Articular chondrocyte of knee joint (primary cell): ENCODE data around the gene PSTPIP2. TPM values are rescaled to one million over a fixed set of nuclear protein-coding genes. Genes with fewer than 3 reads are reported as not detected.

Source experiments
- small RNA-seq: library from RNA; depleted of rRNA; stranded (forward); fragments of <200 nt; gene quantifications from one replicate; pipeline ENCODE3, GENCODE V24; 2012
- total RNA-seq: library from RNA; depleted of rRNA; stranded (reverse); fragments of >200 nt; gene quantifications from 2 replicates; pipeline ENCODE4 v1.2.3, GENCODE V29; 2012

Gene PSTPIP2, protein sequence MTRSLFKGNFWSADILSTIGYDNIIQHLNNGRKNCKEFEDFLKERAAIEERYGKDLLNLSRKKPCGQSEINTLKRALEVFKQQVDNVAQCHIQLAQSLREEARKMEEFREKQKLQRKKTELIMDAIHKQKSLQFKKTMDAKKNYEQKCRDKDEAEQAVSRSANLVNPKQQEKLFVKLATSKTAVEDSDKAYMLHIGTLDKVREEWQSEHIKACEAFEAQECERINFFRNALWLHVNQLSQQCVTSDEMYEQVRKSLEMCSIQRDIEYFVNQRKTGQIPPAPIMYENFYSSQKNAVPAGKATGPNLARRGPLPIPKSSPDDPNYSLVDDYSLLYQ
- total RNA-seq = 9.3 and 9.9 TPM in 2 replicates

DNA sequence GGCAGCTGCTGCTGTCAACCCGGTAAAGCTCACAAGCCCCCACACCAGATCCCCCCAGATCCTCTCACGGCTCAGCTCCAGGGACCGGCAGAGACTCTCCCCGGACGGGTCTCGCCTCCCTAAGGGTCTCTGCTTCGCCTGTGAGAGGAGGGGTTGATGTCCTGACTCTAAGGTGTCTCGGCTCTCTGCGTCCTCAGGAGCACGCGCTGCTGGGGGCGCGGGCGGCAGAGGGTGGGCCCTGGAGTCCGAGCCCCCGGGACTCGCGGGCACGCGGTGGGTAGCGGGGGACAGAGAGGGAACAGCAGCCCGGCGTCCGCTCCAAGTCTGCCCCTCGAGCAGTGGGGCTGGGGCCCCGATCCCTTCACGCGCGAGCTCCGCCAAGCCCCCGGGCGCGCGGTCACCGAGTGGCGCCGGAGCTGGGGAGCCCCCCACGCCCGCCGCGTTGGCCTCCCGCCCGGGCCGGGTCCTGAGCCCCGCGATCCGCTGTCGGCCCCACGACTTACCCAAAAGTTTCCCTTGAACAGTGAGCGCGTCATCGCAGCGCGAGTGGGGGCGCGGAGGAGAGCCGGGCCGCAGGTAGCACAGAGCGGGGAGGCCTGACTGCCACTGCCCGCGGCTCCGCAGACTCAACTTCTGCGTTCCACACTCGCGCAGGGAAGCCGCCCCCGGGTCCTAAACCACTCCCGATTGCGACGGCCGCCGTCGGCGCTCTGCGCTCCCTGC is at the start of gene PSTPIP2:
Gene PSTPIP2, minus strand, starts transcription at position 608 of the 723 bp plus-strand sequence. Its CDS starts 72 bp downstream, at position 536.

DNA sequence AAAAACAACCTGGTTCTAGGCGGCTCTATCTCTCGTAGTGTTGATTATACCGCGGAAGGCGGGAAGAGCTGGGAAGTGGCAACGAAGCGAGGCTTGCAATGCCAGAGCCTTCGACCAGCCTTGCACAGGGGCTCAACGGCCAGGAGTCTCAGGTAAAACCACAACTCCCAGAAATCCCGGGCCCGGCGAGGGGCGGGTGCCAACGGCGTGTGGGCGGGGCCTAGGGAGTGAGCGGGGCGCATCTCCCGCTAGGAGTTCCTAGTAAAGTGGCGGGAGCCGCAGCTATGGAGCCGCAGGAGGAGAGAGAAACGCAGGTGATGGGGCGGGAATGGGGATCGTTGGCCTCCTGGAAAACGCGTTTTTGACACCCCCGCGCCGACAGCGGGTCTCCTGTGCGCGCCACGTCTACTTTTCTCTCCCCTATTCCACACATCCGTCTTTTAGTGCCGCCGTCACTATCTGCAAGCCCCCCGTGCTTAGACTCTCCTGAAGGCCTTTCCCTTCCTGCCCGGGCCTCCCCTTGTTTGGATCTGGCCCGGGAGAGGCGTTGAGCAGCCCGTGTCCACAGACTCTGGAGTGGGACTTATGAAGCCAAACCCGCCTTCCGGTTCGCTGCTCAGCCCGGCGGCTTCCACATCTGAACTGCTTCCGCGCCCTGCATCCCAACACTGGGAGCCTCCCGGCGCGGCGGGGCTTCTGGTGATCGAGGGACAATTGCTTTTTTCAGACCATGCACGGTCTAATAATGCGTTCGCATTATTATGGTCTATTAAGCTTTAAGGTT is 32.3 kb upstream of the PSTPIP2 start, which contains the start of gene HAUS1:
Gene HAUS1, plus strand, starts transcription at position 258 of the 784 bp plus-strand sequence. Its CDS starts 27 bp downstream, at position 285.

DNA sequence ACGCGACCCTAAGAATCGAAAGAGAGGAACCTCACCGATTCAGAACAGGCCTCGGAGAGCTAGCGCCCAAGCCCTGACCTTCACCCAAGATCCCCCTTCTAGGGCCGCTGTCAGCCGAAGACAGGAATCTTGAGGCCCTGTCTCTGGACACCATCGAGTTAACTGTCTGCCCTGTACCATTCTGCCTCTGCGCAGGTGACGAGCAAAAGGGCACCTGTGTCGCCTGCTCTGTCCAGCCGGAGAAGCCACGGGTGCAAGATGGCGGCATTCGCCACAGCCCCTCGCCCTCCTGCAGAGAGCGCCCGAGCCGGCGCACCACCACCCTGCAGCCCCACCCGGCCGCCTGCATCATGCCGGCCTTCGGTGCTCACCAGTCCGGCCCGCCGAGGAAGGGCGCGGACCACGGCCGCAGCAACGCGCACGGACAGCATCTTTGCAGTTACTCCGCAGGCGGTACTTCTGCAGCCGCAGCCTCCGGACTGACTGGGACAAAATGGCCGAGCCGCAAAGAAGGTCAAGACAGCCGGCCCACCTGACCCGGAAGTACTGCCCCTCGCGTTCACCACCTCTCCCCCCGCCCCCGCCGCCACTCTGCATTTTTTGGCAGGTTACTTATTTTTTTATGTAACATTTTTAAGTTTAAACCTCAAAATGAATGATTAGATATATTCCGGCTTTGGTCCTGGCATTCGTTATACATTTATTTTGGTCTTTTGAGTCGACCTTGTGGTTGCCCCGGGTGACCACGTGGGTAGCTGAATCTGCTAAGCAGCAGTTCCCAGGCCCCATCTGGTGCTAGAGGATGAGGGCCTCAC is 25.9 kb upstream of the PSTPIP2 start, which contains the start of gene ATP5F1A:
Gene ATP5F1A, minus strand, starts transcription at position 496 of the 815 bp plus-strand sequence. Its CDS starts 65 bp downstream, at position 431.

DNA sequence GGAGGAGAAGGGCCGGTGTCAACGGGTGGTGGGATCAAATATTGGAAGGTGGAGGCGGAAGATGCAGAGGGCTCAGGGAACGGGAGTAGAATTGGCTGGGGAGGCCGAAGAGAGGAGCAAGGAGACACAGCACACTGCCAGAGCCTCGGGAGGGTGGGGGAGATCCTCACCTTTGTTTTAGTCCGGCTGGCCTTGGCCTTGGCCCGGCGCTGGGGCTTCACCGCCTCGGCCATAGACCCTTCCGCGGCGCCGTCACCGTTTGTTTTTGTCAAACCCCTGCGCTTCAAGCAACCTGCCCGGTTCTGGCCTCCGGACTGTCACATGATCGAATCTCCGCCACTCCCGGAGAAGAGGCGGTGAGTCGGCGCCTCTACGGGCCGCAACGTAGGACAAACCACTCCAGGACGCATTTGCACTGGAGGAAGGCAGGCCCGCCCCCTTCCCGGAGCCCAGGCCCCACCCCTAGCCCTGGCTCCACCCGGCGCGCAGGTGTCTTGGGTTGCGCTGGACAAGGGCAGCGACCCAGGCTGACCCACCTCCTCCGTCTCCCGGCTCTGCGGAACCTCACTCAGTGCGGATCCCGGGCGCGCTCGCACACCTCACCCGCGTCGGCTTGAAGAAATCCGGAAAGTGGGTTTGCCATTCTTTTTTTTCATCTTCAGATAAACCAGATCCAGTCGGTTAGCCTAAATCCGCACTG is 104.9 kb downstream of the PSTPIP2 start, which contains the start of gene EPG5:
Gene EPG5, minus strand, starts transcription at position 323 of the 700 bp plus-strand sequence. Its CDS starts 90 bp downstream, at position 233.

Small RNAs within 50 kb of the gene (small RNA-seq; reads per million reads assigned to genes)
- gene RN7SKP26 (not detected), gene RNU6-1278P (not detected), gene RNY4P37 (not detected)

Other genes with a start within 250 kb of the PSTPIP2 start
- gene SIGLEC15, start 246.6 kb downstream of the PSTPIP2 start, total RNA-seq = 0.52 and 0.76 TPM in 2 replicates
- 156 and 178 TPM in 2 replicates for gene EPG5, start 104.9 kb downstream of the PSTPIP2 start, total RNA-seq
- 541 and 608 TPM in 2 replicates for gene ATP5F1A, start 26.0 kb upstream of the PSTPIP2 start, total RNA-seq
- 31.0 and 47.4 TPM in 2 replicates for gene HAUS1, start 32.1 kb upstream of the PSTPIP2 start, total RNA-seq